Activated T-cell treated with anti-CD3 and anti-CD28 coated beads, Interleukin-2, amount 50 U/mL, for 72 hours (primary cell): ENCODE data around the gene NGF. TPM values are rescaled to one million over a fixed set of nuclear protein-coding genes. Genes with fewer than 3 reads are reported as not detected.

Source experiments
- ATAC-seq, 2 donors: fragments of 150-1000 bp; cut with Tn5 transposase; replicated peaks in 1 of 2; 2 replicates each; pipeline ENCODE4 v1.10.0; 2021; ENCODE audit warnings: moderate library complexity in 2 of 2, mild to moderate bottlenecking in 1 of 2
- DNase-seq, 2 donors: peaks; one replicate each; pipeline ENCODE4 v3.0.0; 2021 to 2022; ENCODE audit warnings: mixed read lengths in 1 of 2
- H3K27ac Mint-ChIP-seq: one replicate; pipeline ENCODE4 v1.8.0; 2022; ENCODE audit warnings: mild to moderate bottlenecking, moderate library complexity, mixed read lengths
- H3K27me3 Mint-ChIP-seq: one replicate; pipeline ENCODE4 v1.8.0; 2022; ENCODE audit warnings: low read depth, mixed read lengths
- H3K36me3 Mint-ChIP-seq, 2 donors: one replicate each; pipeline ENCODE4 v1.8.0; 2022; ENCODE audit warnings: mixed read lengths in 2 of 2, mild to moderate bottlenecking in 1 of 2; ENCODE audit not compliant: insufficient read depth in 2 of 2
- H3K4me1 Mint-ChIP-seq: one replicate; pipeline ENCODE4 v1.8.0; 2022; ENCODE audit warnings: low read depth, mixed read lengths
- H3K4me3 Mint-ChIP-seq, 2 donors: one replicate each; pipeline ENCODE4 v1.8.0; 2022; ENCODE audit warnings: mild to moderate bottlenecking in 2 of 2, mixed read lengths in 2 of 2, moderate library complexity in 2 of 2
- H3K9me3 Mint-ChIP-seq, 2 donors: one replicate each; pipeline ENCODE4 v1.8.0; 2022; ENCODE audit warnings: mixed read lengths in 2 of 2
- total RNA-seq, 2 donors: library from RNA; stranded (reverse); gene quantifications; one replicate each; pipeline ENCODE4 v1.2.3, GENCODE V29; 2022

Gene NGF
- total RNA-seq, 2 donors from 2014 or later, result not detected

DNA sequence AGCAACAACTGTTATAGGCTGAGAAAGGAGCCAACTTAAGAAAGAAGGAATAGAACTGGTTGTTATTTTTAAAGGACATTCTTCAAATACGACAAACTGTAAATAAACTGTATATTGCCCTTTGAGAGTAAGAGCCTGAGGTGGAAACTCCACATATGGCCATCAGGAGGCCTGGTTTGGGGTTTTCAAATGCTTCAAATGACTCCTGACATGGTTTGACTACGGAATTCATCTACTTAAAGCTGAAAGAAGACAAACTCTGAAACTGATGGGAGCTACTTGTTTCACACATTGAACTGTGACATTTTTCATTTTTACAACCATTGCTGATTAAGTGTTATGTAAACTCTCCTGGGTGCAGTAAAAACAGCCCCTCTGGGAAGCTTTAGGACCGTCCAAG, 59.8 kb downstream of the NGF start:
- no peak for ATAC-seq
- Mint-ChIP-seq H3K27ac (no peak overlapping the region), H3K36me3 (peaks cover 0 to 2% of the 10 kb centered on the region in 2 donors), H3K4me1 (peaks cover 14% of the 10 kb centered on the region), H3K4me3 (no peak overlapping the region), H3K27me3 (peaks cover 52% of the 10 kb centered on the region), H3K9me3 (peaks cover 3 to 4% of the 10 kb centered on the region in 2 donors)
- no peak for DNase-seq

GRCh38 chr1:115277276-115277675, 60.8 kb downstream of the NGF start:
- H3K4me1 Mint-ChIP-seq, result peaks cover 14% of the 10 kb centered on the region
- no peak overlapping the region for H3K27ac Mint-ChIP-seq
- H3K4me3 Mint-ChIP-seq, result no peak overlapping the region
- peaks cover 0 to 2% of the 10 kb centered on the region in 2 donors for H3K36me3 Mint-ChIP-seq
- peaks cover 55% of the 10 kb centered on the region for H3K27me3 Mint-ChIP-seq
- peaks cover 3 to 4% of the 10 kb centered on the region in 2 donors for H3K9me3 Mint-ChIP-seq
- DNase-seq (peak; percentile 3 to 9), ATAC-seq (peak; percentile 74 to 82)

DNA sequence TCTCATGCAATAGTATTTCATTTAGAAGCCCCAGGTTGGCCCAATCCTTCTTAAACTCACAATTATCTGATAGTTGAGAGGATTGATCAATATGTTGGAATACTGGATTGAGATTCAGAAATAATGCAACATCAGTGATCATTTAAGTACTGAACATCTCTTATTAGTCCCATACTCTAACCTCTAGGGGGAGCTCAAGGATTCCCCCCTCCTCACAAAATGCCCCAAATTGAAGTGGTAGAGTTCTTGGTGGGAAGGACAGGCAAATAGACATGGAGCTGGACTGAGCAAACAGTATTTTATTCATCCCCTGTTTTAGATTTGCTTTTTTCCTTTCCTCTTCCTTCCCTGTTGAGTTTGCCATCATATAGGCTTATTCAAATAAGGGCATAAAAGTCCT, 62.8 kb downstream of the NGF start:
- DNase-seq, result no peak
- H3K27me3 Mint-ChIP-seq, result peaks cover 47% of the 10 kb centered on the region
- peaks cover 0 to 2% of the 10 kb centered on the region in 2 donors for H3K36me3 Mint-ChIP-seq
- H3K27ac Mint-ChIP-seq, result no peak overlapping the region
- no peak overlapping the region for H3K4me3 Mint-ChIP-seq
- no peak for ATAC-seq
- H3K9me3 Mint-ChIP-seq, result peaks cover 3 to 4% of the 10 kb centered on the region in 2 donors
- H3K4me1 Mint-ChIP-seq, result peaks cover 14% of the 10 kb centered on the region

- ATAC-seq (no peak), DNase-seq (no peak)
- Mint-ChIP-seq H3K9me3 (peaks cover 3 to 4% of the 10 kb centered on the region in 2 donors), H3K4me1 (peaks cover 10% of the 10 kb centered on the region), H3K27ac (no peak overlapping the region), H3K36me3 (peaks cover 0 to 2% of the 10 kb centered on the region in 2 donors), H3K27me3 (peaks cover 47% of the 10 kb centered on the region), H3K4me3 (no peak overlapping the region)
Measured at GRCh38 chr1:115274467-115274866, 63.6 kb downstream of the NGF start.

GRCh38 chr1:115266729-115267421, 71.2 kb downstream of the NGF start:
- no peaks in the 10 kb centered on the region for H3K36me3 Mint-ChIP-seq
- no peak overlapping the region for H3K4me3 Mint-ChIP-seq
- H3K4me1 Mint-ChIP-seq, result no peaks in the 10 kb centered on the region
- no peaks in the 10 kb centered on the region for H3K9me3 Mint-ChIP-seq
- ATAC-seq, result no peak
- peaks cover 45% of the 10 kb centered on the region for H3K27me3 Mint-ChIP-seq
- no peak for DNase-seq
- no peak overlapping the region for H3K27ac Mint-ChIP-seq

DNA sequence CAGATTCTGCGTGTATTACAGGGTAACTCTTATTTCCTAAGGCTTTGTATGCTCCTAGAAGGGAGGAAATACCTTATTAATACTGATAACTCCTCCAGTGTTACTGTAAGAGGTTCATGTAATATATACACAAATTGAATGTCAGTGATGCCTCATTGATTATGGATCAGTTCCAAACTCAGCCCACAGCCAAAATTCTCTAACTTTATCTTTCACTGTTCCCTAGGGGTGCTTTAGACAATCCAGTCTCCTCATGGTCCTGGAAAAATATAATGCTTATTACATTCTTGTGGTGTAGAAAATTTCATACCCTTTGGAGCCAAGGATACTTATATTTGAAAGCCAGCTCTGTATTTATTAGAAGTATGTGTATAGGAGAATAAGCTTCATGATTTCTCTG, 73.0 kb downstream of the NGF start:
- Mint-ChIP-seq H3K4me1 (no peaks in the 10 kb centered on the region), H3K4me3 (no peak overlapping the region), H3K27ac (no peak overlapping the region), H3K9me3 (no peaks in the 10 kb centered on the region), H3K36me3 (no peaks in the 10 kb centered on the region), H3K27me3 (peaks cover 52% of the 10 kb centered on the region)
- no peak for DNase-seq
- no peak for ATAC-seq

- no peak overlapping the region for H3K4me3 Mint-ChIP-seq
- DNase-seq (no peak), ATAC-seq (no peak)
- H3K9me3 Mint-ChIP-seq, result peaks cover 6% of the 10 kb centered on the region in 2 donors
- H3K27ac Mint-ChIP-seq, result no peak overlapping the region
- H3K27me3 Mint-ChIP-seq, result peaks cover 38% of the 10 kb centered on the region
- H3K4me1 Mint-ChIP-seq, result no peaks in the 10 kb centered on the region
- peaks cover 0 to 5% of the 10 kb centered on the region in 2 donors for H3K36me3 Mint-ChIP-seq
Measured at GRCh38 chr1:115262886-115263285, 75.2 kb downstream of the NGF start.

DNA sequence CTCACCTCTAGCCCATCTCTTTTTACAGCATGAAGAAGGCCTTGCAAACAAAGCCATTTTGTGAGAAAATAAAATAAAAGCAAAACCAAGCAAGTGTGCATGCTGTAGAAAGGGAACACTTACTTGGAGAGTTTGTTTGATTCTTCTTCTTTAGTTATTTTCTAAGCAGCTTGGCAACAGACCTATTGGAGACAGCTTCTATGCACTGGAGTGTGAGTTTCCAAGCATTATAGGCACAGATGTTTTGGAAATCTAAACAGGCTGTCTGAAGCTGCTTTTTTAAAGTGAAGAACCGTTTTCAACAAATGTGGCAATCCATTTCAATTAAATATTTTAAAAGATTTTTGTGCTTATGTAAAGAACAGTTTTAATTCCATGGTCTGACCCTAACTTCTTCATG, 76.6 kb downstream of the NGF start:
- Mint-ChIP-seq H3K27ac (no peak overlapping the region), H3K4me3 (no peak overlapping the region), H3K4me1 (no peaks in the 10 kb centered on the region), H3K36me3 (peaks cover 0 to 5% of the 10 kb centered on the region in 2 donors), H3K9me3 (peaks cover 6% of the 10 kb centered on the region in 2 donors), H3K27me3 (peaks cover 31% of the 10 kb centered on the region)
- ATAC-seq (no peak), DNase-seq (no peak)

DNA sequence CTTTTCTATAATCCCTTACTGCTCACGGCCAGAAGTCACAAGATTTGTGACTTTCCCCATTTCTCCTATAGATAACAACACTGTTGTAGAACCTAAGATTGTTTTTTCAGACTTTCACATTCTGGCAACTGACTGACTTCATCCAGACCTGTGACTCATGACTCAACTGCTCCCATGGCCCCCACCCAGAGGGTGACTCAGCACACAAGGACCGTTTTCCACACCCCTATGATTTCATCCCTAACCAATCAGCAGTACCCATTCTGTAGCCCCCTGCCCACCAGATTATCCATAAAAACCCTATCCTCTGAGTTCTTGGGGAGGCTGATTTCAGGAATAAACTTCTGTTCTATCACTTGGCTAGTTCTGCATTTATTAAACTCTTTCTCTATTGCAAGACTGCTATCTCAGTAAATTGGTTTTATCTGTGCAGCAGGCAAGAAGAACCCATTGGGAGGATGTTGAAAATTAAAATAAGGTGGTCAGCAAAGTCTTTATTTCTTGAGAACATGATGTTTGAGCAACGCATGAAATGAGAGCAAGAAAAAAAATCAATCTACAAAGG, 79.7 kb downstream of the NGF start:
- Mint-ChIP-seq H3K27me3 (peaks cover 7% of the 10 kb centered on the region), H3K9me3 (peaks cover 6 to 8% of the 10 kb centered on the region in 2 donors), H3K27ac (no peak overlapping the region), H3K4me1 (no peaks in the 10 kb centered on the region), H3K4me3 (no peak overlapping the region), H3K36me3 (peaks cover 0 to 5% of the 10 kb centered on the region in 2 donors)
- no peak for ATAC-seq
- DNase-seq, result no peak

GRCh38 chr1:115257591-115257990, 80.5 kb downstream of the NGF start:
- Mint-ChIP-seq H3K27ac (no peak overlapping the region), H3K36me3 (peaks cover 0 to 5% of the 10 kb centered on the region in 2 donors), H3K4me3 (no peak overlapping the region), H3K27me3 (peaks cover 7% of the 10 kb centered on the region), H3K4me1 (no peaks in the 10 kb centered on the region), H3K9me3 (peaks cover 6 to 8% of the 10 kb centered on the region in 2 donors)
- DNase-seq (no peak), ATAC-seq (no peak)

DNA sequence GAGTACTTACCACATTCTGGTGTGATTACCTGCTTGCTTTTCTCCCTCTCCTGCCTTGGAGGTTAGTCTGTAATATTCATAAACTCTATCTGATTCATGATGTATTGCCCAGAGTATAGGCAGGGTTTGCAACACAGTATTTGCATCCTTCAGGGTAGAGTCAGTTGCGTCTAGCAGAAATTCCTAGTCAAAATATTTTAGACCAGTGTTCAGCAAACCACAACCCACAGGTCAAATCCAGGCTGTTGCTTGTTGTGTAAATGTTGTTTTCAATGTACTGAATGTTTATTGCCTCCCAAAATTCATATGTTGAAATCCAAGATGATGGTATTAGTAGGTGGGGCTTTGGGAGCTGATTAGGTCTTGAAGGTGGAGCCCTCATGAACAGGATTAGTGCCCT, 82.9 kb downstream of the NGF start:
- Mint-ChIP-seq H3K27ac (no peak overlapping the region), H3K36me3 (peaks cover 0 to 5% of the 10 kb centered on the region in 2 donors), H3K4me1 (no peaks in the 10 kb centered on the region), H3K27me3 (no peaks in the 10 kb centered on the region), H3K9me3 (peaks cover 8% of the 10 kb centered on the region in 2 donors), H3K4me3 (no peak overlapping the region)
- DNase-seq (no peak), ATAC-seq (no peak)

DNA sequence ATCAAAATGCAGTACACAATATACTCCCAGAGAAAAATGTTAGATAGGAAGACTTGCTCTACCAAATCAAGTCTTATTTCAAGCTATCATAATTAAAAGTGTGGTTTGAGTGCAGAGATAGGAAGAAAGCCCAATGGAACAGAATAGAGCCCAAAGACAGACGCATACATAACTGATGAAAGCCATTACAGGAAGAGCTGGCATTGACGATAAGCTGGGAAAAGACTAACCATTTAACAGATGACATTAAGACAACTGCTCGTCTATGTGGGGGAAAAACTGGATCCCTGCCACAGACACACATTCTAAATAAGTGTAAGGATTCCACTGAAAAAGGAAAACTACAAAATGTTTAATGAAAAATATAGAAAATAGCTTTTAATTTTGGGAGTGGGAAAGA, 85.5 kb downstream of the NGF start:
- no peak for ATAC-seq
- DNase-seq, result no peak
- Mint-ChIP-seq H3K4me1 (no peaks in the 10 kb centered on the region), H3K27ac (no peak overlapping the region), H3K4me3 (no peak overlapping the region), H3K36me3 (no peaks in the 10 kb centered on the region), H3K27me3 (no peaks in the 10 kb centered on the region), H3K9me3 (peaks cover 1 to 2% of the 10 kb centered on the region in 2 donors)

DNA sequence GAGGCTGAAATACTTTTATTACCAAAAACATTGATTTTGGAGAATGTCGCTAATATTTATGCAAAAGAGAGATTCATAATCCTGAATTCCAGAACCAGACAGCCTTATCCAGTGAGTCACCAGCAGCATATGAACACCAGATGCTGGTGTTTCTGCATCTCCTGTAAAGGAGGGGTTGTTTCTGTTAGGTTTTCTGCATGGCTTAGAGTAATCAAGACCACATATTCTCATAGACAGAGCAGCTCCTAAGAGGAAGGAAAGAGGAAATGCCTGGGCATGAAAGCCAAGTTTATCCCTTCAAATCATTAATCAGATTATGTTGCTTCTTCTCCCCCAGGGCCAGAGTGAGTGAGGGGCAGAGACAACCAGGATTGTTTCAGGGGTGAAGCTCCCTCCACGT, 86.2 kb downstream of the NGF start:
- Mint-ChIP-seq H3K27ac (no peak overlapping the region), H3K4me1 (no peaks in the 10 kb centered on the region), H3K4me3 (no peak overlapping the region), H3K9me3 (peaks cover 1 to 5% of the 10 kb centered on the region in 2 donors), H3K36me3 (no peaks in the 10 kb centered on the region), H3K27me3 (no peaks in the 10 kb centered on the region)
- ATAC-seq, result no peak
- DNase-seq, result no peak

- H3K36me3 Mint-ChIP-seq, result no peaks in the 10 kb centered on the region
Measured at GRCh38 chr1:115251340-115251748, 86.7 kb downstream of the NGF start.

More at GRCh38 chr1:115251340-115251748, 86.7 kb downstream of the NGF start:
- no peak for ATAC-seq
- peaks cover 1 to 5% of the 10 kb centered on the region in 2 donors for H3K9me3 Mint-ChIP-seq
- no peak for DNase-seq
- H3K27me3 Mint-ChIP-seq, result no peaks in the 10 kb centered on the region
- no peaks in the 10 kb centered on the region for H3K4me1 Mint-ChIP-seq
- H3K4me3 Mint-ChIP-seq, result no peak overlapping the region
- no peak overlapping the region for H3K27ac Mint-ChIP-seq
